HEK293T (cell line): Measurements from ENCODE around the gene IL1RAP.
"Not testable (repeated sequence)": the region's sequence is repeated elsewhere in the genome, so short reads cannot be mapped to it uniquely, and the experiment has no call there.

Experiments used
- CTCF ChIA-PET: fragments of 350-600 bp; formaldehyde crosslinking; extraction: SDS; loops from one replicate; lab custom pipeline; 2021; ENCODE audit warnings: antibody characterized with exemption, inconsistent platforms; lab: Yijun Ruan, JAX
- POLR2A ChIA-PET: fragments of 350-600 bp; formaldehyde crosslinking; extraction: SDS; loops from one replicate; lab custom pipeline; 2020; ENCODE audit warnings: antibody characterized with exemption, inconsistent platforms; lab: Yijun Ruan, JAX
- DNase-seq: peaks from one replicate; pipeline ENCODE4 v3.0.0; 2012; ENCODE audit warnings: mixed read lengths; ENCODE audit errors: extremely low spot score
- ARNT ChIP-seq: fragments of 450-650 bp; IDR thresholded peaks from 2 replicates; pipeline ENCODE4 v1.6.1; 2017; ENCODE audit warnings: mild to moderate bottlenecking
- BHLHE40 ChIP-seq: fragments of 450-650 bp; IDR thresholded peaks from 2 replicates; pipeline ENCODE4 v1.6.1; 2016; ENCODE audit warnings: mild to moderate bottlenecking, moderate library complexity, borderline replicate concordance
- CTBP1 ChIP-seq: fragments of 450-650 bp; IDR thresholded peaks from 2 replicates; pipeline ENCODE4 v1.6.1; 2016; ENCODE audit warnings: borderline replicate concordance
- ELF4 ChIP-seq: fragments of 450-650 bp; IDR thresholded peaks from 2 replicates; pipeline ENCODE4 v1.6.1; 2017; ENCODE audit warnings: antibody characterized with exemption
- FOXA1 ChIP-seq: fragments of 450-650 bp; IDR thresholded peaks from 2 replicates; pipeline ENCODE4 v1.6.1; 2016; ENCODE audit warnings: mild to moderate bottlenecking
- FOXK2 ChIP-seq: fragments of 450-650 bp; IDR thresholded peaks from 2 replicates; pipeline ENCODE4 v1.6.1; 2016; ENCODE audit warnings: mild to moderate bottlenecking
- FOXM1 ChIP-seq: fragments of 450-650 bp; IDR thresholded peaks from 2 replicates; pipeline ENCODE4 v1.6.1; 2017; ENCODE audit warnings: mild to moderate bottlenecking, borderline replicate concordance
- HDGF ChIP-seq: fragments of 450-650 bp; IDR thresholded peaks from 2 replicates; pipeline ENCODE4 v1.6.1; 2017; ENCODE audit warnings: antibody characterized with exemption, borderline replicate concordance
- L3MBTL2 ChIP-seq: fragments of 450-650 bp; conservative IDR thresholded peaks from 2 replicates; pipeline ENCODE4 v1.6.1; 2016; ENCODE audit warnings: mild to moderate bottlenecking
- LEF1 ChIP-seq: fragments of 450-650 bp; IDR thresholded peaks from 2 replicates; pipeline ENCODE4 v1.6.1; 2017; ENCODE audit warnings: mild to moderate bottlenecking, borderline replicate concordance
- NFRKB ChIP-seq: fragments of 450-650 bp; IDR thresholded peaks from 2 replicates; pipeline ENCODE4 v1.6.1; 2016; ENCODE audit warnings: mild to moderate bottlenecking, moderate library complexity
- SP1 ChIP-seq: fragments of 450-650 bp; IDR thresholded peaks from 2 replicates; pipeline ENCODE4 v1.6.1; 2017
- SUZ12 ChIP-seq: fragments of 450-650 bp; IDR thresholded peaks from 2 replicates; pipeline ENCODE4 v1.6.1; 2016; ENCODE audit warnings: mild to moderate bottlenecking
- TARDBP ChIP-seq: fragments of 450-650 bp; IDR thresholded peaks from 2 replicates; pipeline ENCODE4 v1.6.1; 2016
- ZNF384 ChIP-seq: fragments of 450-650 bp; IDR thresholded peaks from 2 replicates; pipeline ENCODE4 v1.6.1; 2016
- TF ChIP-seq, protein P1 (sequence below): fragments of 450-650 bp; IDR thresholded peaks from 2 replicates; pipeline ENCODE4 v1.6.1; 2016

IL1RAP gene

DNA sequence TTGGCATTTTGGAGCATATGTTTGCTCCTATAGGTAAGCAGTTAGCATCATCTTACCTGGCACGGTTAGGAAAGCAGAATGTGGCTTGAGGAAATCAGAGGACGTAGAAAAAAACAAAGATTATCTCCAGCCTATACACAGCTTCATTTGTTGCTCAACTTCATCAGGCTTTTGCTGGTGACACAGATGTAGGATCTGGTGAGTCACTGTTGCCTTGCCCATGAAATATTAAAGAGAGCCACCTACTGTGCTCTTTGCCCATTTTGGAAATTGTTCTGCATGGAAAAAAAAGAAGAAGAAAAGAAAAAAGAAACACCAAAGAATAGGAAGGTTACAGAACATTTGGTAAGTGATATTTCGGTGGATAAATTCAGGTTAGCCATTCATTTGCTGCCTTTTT lies 3.8 kb downstream of the IL1RAP start:
- DNase-seq: no peak
- ChIA-PET CTCF (no interaction called here), POLR2A (no interaction called here)
- TF ChIP-seq NFRKB (no peak), BHLHE40 (no peak)

DNA sequence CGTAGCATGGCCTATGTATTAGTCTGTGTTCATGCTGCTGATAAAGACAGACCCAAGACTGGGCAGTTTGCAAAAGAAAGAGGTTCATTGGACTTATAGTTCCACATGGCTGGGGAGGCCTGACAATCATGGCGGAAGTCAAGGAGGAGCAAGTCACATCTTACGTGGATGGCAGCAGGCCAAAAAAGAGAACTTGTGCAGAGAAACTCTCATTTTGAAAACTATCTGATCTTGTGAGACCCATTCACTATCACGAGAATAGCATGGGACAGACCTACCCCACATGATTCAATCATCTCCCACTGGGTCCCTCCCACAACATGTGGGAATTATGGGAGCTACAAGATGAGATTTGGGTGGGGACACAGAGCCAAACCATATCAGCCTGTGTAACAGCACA lies 4.6 kb downstream of the IL1RAP start:
- DNase-seq, CTCF ChIA-PET, POLR2A ChIA-PET: not testable (repeated sequence)

DNA sequence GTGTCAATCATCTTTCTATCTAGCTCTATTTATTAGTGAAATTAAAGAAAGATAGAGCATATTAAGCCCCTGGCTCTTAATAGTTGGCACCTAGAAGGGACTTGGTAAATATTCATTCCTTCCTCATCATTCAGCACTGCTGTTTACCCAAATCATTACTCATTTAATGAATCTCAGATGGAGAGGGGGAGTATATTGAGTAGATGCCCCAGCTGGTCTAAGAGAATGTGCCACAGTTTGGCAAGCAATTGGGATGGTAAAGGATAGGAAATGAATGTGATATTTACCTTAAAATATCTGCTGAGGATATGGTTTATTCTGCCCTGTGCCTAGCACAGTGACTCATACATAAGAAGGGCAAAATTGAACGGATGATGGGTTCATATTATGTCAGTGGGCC lies 6.0 kb downstream of the IL1RAP start:
- no peak for DNase-seq
- TF ChIP-seq SP1: no peak
- no peak for TF ChIP-seq L3MBTL2
- no peak for TF ChIP-seq NFRKB
- TF ChIP-seq CTBP1: no peak
- TF ChIP-seq ELF4: no peak
- TF ChIP-seq ZNF384: no peak
- TF ChIP-seq FOXA1: no peak
- no peak for TF ChIP-seq FOXK2
- TF ChIP-seq LEF1: no peak
- TF ChIP-seq, protein P1, sequence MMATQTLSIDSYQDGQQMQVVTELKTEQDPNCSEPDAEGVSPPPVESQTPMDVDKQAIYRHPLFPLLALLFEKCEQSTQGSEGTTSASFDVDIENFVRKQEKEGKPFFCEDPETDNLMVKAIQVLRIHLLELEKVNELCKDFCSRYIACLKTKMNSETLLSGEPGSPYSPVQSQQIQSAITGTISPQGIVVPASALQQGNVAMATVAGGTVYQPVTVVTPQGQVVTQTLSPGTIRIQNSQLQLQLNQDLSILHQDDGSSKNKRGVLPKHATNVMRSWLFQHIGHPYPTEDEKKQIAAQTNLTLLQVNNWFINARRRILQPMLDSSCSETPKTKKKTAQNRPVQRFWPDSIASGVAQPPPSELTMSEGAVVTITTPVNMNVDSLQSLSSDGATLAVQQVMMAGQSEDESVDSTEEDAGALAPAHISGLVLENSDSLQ: no peak
- TF ChIP-seq HDGF: no peak
- CTCF ChIA-PET: no interaction called here
- POLR2A ChIA-PET: no interaction called here

DNA sequence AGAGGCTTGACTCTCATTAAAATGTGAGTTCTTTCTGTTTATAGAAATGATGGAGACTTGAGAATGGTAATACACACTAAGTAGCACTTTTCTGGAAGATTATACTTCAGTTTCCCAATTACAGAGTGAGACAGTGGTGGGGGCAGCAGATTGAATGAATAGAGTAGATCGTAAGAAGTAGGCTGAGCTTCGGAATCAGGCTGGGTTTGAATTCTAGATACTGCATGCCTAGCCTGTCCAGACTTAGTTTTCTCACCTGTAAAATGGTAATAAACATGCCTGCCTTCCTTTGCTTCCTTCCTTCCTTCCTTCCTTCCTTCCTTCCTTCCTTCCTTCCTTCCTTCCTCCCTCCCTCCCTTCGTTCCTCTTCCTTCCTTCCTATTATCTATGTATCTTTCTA lies 8.1 kb downstream of the IL1RAP start:
- no peak for TF ChIP-seq CTBP1
- TF ChIP-seq SP1: no peak
- no peak for TF ChIP-seq L3MBTL2
- no peak for TF ChIP-seq ARNT
- no peak for TF ChIP-seq FOXK2
- TF ChIP-seq FOXA1: no peak
- no peak for TF ChIP-seq BHLHE40
- TF ChIP-seq NFRKB: no peak
- no peak for TF ChIP-seq LEF1
- no peak for TF ChIP-seq TARDBP
- TF ChIP-seq SUZ12: no peak
- POLR2A ChIA-PET: no interaction called here
- CTCF ChIA-PET: no interaction called here
- DNase-seq: no peak

DNA sequence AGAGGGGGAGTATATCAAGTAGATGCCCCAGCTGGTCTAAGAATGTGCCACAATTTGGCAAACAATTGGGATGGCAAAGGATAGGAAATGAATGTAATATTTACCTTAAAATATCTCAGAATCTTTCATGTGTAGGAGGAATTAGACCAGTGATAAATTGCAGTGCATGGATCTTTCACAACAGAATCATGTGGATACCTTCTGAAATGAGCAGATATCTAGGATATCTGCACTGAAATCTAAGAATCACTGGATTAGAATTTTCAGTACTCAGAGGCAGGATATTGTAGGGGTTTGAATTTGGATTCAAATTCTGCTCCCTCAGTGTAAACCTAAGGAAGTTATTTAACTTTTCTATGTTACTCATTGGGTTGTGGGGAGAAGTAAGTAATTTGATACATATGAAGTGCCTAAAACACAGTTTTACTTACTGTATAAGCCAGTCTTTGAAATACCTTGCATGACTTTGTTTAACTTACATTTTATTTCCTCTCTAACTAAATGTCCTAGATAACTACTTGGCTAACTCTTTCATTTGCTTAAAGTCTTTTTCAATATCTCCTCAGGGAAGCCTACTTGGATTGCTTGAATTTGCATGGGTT lies 8.8 kb downstream of the IL1RAP start:
- ChIA-PET POLR2A (no interaction called here), CTCF (no interaction called here)
- TF ChIP-seq, protein P1: no peak
- TF ChIP-seq LEF1: no peak
- no peak for TF ChIP-seq ELF4
- no peak for TF ChIP-seq NFRKB
- TF ChIP-seq CTBP1: no peak
- TF ChIP-seq FOXM1: no peak
- TF ChIP-seq TARDBP: no peak
- TF ChIP-seq L3MBTL2: no peak
- TF ChIP-seq FOXK2: no peak
- TF ChIP-seq FOXA1: no peak
- TF ChIP-seq HDGF: no peak
- no peak for TF ChIP-seq ZNF384
- TF ChIP-seq ARNT: no peak
- no peak for TF ChIP-seq SUZ12
- TF ChIP-seq SP1: no peak
- no peak for TF ChIP-seq BHLHE40
- no peak for DNase-seq

DNA sequence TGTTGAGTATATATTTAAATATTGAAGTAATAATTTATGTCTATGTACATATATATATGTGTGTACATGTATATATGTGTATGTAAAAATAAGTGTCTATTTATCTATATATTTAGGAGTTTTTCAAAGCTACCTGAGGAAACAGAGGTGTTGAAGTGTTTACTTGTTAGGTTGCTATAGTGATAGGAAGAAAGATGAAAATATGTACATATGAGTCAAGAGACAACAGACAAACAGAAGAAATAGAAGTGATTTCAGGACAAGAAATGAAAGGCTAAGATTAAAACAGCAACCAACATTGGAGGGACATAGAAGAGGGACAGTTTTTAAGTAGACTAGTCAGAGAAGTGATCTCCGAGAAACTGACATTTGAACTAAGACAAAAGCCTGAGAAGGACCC lies 11.1 kb downstream of the IL1RAP start:
- CTCF ChIA-PET: no interaction called here
- no peak for DNase-seq
- POLR2A ChIA-PET: no interaction called here
- TF ChIP-seq LEF1 (no peak), HDGF (no peak), TARDBP (no peak), ELF4 (no peak), CTBP1 (no peak), SUZ12 (no peak), FOXK2 (no peak), L3MBTL2 (no peak), SP1 (no peak), FOXA1 (no peak), ARNT (no peak), NFRKB (no peak), ZNF384 (no peak), FOXM1 (no peak), BHLHE40 (no peak)
- TF ChIP-seq, protein P1: no peak

DNA sequence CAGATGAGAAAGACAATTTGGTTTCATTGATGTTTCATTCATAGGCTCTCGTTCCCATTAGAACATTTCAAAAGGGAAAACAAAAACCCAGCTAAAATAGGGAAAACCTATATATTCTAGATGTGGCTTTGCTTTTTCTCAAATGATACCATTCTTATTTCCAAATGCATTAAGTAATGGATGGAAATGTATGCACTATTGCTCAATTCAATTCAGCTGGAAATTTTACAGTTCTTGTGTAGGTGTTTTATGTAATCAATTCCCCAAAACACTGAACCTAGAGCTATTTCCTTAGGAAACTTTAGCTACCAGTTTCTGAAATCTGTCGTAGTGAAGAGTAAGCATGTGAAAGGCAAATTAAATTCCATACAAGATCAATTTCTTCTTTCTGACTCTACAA lies 11.7 kb downstream of the IL1RAP start:
- POLR2A ChIA-PET: interaction anchor here (0.9 kb wide), 1 partner anchor 11 kb away, joined by 3 read pairs; no protein-coding TSS in a partner anchor
- CTCF ChIA-PET: interaction anchor here (2.0 kb wide), 1 partner anchor 10 kb away, joined by 8 read pairs; no protein-coding TSS in a partner anchor
- no peak for TF ChIP-seq L3MBTL2
- TF ChIP-seq CTBP1: no peak
- TF ChIP-seq FOXM1: no peak
- TF ChIP-seq, protein P1: no peak
- no peak for TF ChIP-seq TARDBP
- no peak for TF ChIP-seq FOXA1
- no peak for TF ChIP-seq NFRKB
- TF ChIP-seq ARNT: no peak
- TF ChIP-seq LEF1: no peak
- no peak for TF ChIP-seq HDGF
- no peak for TF ChIP-seq FOXK2
- no peak for TF ChIP-seq SP1
- no peak for TF ChIP-seq BHLHE40
- no peak for TF ChIP-seq ELF4
- no peak for TF ChIP-seq SUZ12
- no peak for TF ChIP-seq ZNF384
- DNase-seq: no peak
